Ovary (tissue), 9 donors: ENCODE data around the gene TANC1. TPM values are rescaled to one million over a fixed set of nuclear protein-coding genes. Genes with fewer than 3 reads are reported as not detected.
A peak's percentile ranks its signal among the peaks of the same experiment; 100 is the strongest.

Source experiments
- DNase-seq, 5 donors: peaks; one replicate each; pipeline ENCODE4 v3.0.0-alpha.2; 2019 to 2020
- H3K27ac ChIP-seq, 2 donors: fragments of 200-600 bp; one replicate each; pipeline versions ENCODE4 v1.5.1 to v1.8.0; 2019 to 2022
- H3K27me3 ChIP-seq: fragments of 200-600 bp; one replicate; pipeline ENCODE4 v1.8.0; 2022
- H3K36me3 ChIP-seq: fragments of 200-600 bp; sonication (generic); one replicate; pipeline ENCODE4 v1.5.1; 2019
- H3K4me1 ChIP-seq: one replicate; pipeline ENCODE4 v1.8.1; 2013; ENCODE audit warnings: mild to moderate bottlenecking, moderate library complexity; ENCODE audit not compliant: insufficient read depth
- H3K4me3 ChIP-seq: fragments of 200-600 bp; sonication (generic); one replicate; pipeline ENCODE4 v1.5.1; 2017
- H3K9me3 ChIP-seq, 2 donors: fragments of 200-600 bp in 1 of 2; sonication (generic) in 1 of 2; one replicate each; pipeline versions ENCODE4 v1.5.1 to v1.8.1; 2013 to 2019; ENCODE audit warnings: mild to moderate bottlenecking in 1 of 2, moderate library complexity in 1 of 2
- CTCF ChIP-seq, 3 donors: fragments of 450-650 bp in 2 of 3; fragments of 200-600 bp in 1 of 3; IDR thresholded peaks; one replicate each; pipeline versions ENCODE4 v1.5.1 to v1.8.0; 2016 to 2022; ENCODE audit warnings: antibody characterized with exemption in 3 of 3, mild to moderate bottlenecking in 1 of 3
- EP300 ChIP-seq: sonication (generic); formaldehyde crosslinking; IDR thresholded peaks from one replicate; pipeline ENCODE4 v1.6.1; 2017; ENCODE audit warnings: antibody characterized with exemption
- POLR2A ChIP-seq: fragments of 450-650 bp; IDR thresholded peaks from one replicate; pipeline ENCODE4 v1.6.1; 2017; ENCODE audit warnings: antibody characterized with exemption, mild to moderate bottlenecking, moderate library complexity
- WGBS, 3 donors: extraction: QIAGEN DNeasy Blood & Tissue Kit in 1 of 3; methylation state at CpG; one replicate each; pipeline versions ENCODE4 v1.1.5 to v1.1.7; 2013 to 2017; 5-methylcytosine and 5-hydroxymethylcytosine counted together
- intact Hi-C, 4 donors: fragments of 100-400 bp; cut with DNase I; formaldehyde crosslinking; loops; one replicate each; pipeline versions ENCODE4 v1.11.0 to v1.15.1; 2022 to 2023
- polyA plus RNA-seq, 2 donors: library from polyadenylated mRNA; stranded (reverse); fragments of 200-250 nt in 1 of 2; fragments of 350-450 nt in 1 of 2; fragmentation: Illumina TruSeq in 1 of 2; extraction: RNeasy Lipid Tissue Mini Kit (QIAGEN cat#74804) in 1 of 2; gene quantifications; one replicate each; pipeline ENCODE4 v1.2.3, GENCODE V29; 2013 to 2014
- total RNA-seq, 7 donors: library from RNA; depleted of rRNA in 2 of 7; stranded (reverse); fragments of >200 nt in 2 of 7; fragmentation: NEBNext Ultra II Directional in 3 of 7; extraction: Animal tissue kit (Norgen Biotek cat#: 25700) in 3 of 7; gene quantifications; one replicate each; pipeline versions ENCODE4 v1.1.0 to v1.2.4, GENCODE V29; 2016 to 2023
- donor health status: DM: no; HTN: no; CAD: no; lungs with moderate emphysema.
- donor health status: DM: no; HTN: no; CAD: no.
- donor health status: Bipolar disorder and iron deficiency.
- donor health status: DM: yes; HTN: yes; CAD: no.
- donor health status: DM: no; HTN: no; CAD: no.
- donor health status: DM: yes; HTN: yes; CAD: no.

TANC1 gene
- total and polyA plus RNA-seq, 9 donors: 12.2 to 39.2 (median 25.8) TPM

GRCh38 chr2:159129269-159129668 lies 160.8 kb downstream of the TANC1 start:
- Histone ChIP-seq H3K27me3 (no peaks in the 10 kb centered on the region), H3K9me3 (no peaks in the 10 kb centered on the region), H3K27ac (no peak overlapping the region), H3K4me3 (no peak overlapping the region), H3K36me3 (no peaks in the 10 kb centered on the region), H3K4me1 (peaks cover 5% of the 10 kb centered on the region)
- no peak for TF ChIP-seq POLR2A
- TF ChIP-seq EP300: no peak
- TF ChIP-seq CTCF (IDR thresholded peaks at IDR 0.05): no peak
- 52 to 57% (median 55%) methylated on average over 1 of the region's 1 CpG for WGBS, 3 donors
- DNase-seq: no peak
- intact Hi-C loops: loop anchor here in 1 of 4 donors (10.0 kb wide), 1 partner anchor 1114 kb away; no protein-coding TSS in a partner anchor

GRCh38 chr2:159129824-159130223 lies 161.4 kb downstream of the TANC1 start:
- Histone ChIP-seq H3K4me3 (no peak overlapping the region), H3K27me3 (no peaks in the 10 kb centered on the region), H3K36me3 (no peaks in the 10 kb centered on the region), H3K27ac (no peak overlapping the region), H3K9me3 (no peaks in the 10 kb centered on the region), H3K4me1 (peaks cover 5% of the 10 kb centered on the region)
- 40 to 65% (median 57%) methylated on average over 13 of the region's 13 CpGs for WGBS, 3 donors
- DNase-seq: peak in 2 of 5 donors; percentile 39 to 50
- TF ChIP-seq CTCF (IDR thresholded peaks at IDR 0.05) (no peak), POLR2A (no peak)
- intact Hi-C loops: loop anchor here in 1 of 4 donors (10.0 kb wide), 1 partner anchor 1115 kb away; no protein-coding TSS in a partner anchor

GRCh38 chr2:159130302-159130701 lies 161.9 kb downstream of the TANC1 start:
- Histone ChIP-seq H3K27ac (no peak overlapping the region), H3K4me1 (peaks cover 5% of the 10 kb centered on the region), H3K36me3 (no peaks in the 10 kb centered on the region), H3K4me3 (no peak overlapping the region), H3K9me3 (no peaks in the 10 kb centered on the region), H3K27me3 (no peaks in the 10 kb centered on the region)
- WGBS, 3 donors: 71 to 86% (median 83%) methylated on average over 6 of the region's 6 CpGs
- intact Hi-C loops: no loop called here
- no peak for TF ChIP-seq POLR2A
- TF ChIP-seq EP300: no peak
- no peak for TF ChIP-seq CTCF (IDR thresholded peaks at IDR 0.05)
- DNase-seq: no peak

GRCh38 chr2:159131267-159131913 lies 162.9 kb downstream of the TANC1 start:
- TF ChIP-seq CTCF (IDR thresholded peaks at IDR 0.05): no peak
- no peak for TF ChIP-seq POLR2A
- TF ChIP-seq EP300: no peak
- no peaks in the 10 kb centered on the region for H3K36me3 ChIP-seq
- 77 to 87% (median 81%) methylated on average over 7 of the region's 7 CpGs for WGBS, 3 donors
- H3K9me3 ChIP-seq: no peaks in the 10 kb centered on the region
- H3K4me1 ChIP-seq: peaks cover 12% of the 10 kb centered on the region
- no peaks in the 10 kb centered on the region for H3K27me3 ChIP-seq
- no peak for DNase-seq
- intact Hi-C loops: no loop called here
- no peak overlapping the region for H3K4me3 ChIP-seq
- no peak overlapping the region for H3K27ac ChIP-seq
